ENCODE results near the gene NEK11.

DNA sequence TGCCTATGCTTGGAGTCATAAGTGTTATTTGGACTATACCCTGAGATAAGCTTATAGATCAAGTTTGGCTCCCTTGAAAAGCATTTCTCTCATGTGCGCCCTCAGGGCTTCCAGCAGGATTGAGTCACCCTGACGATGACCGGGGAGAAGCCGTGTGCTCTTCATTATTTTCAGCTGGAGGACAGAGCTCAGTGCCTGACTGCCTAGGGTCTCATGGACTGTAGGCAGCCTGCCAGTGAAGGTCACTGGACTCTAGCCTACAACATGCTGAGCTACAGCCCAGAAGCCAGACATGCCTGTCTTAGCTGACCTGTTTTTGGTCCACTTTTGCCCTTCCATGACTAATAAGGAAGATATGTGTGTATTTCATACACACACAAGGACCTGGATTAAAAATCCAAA, 323.3 kb downstream of the NEK11 start:
- TF ChIP-seq EZH2 (IDR thresholded peaks at IDR 0.05; ENCODE audit: borderline replicate concordance, low read length) = no peak
- TF ChIP-seq, protein P1, sequence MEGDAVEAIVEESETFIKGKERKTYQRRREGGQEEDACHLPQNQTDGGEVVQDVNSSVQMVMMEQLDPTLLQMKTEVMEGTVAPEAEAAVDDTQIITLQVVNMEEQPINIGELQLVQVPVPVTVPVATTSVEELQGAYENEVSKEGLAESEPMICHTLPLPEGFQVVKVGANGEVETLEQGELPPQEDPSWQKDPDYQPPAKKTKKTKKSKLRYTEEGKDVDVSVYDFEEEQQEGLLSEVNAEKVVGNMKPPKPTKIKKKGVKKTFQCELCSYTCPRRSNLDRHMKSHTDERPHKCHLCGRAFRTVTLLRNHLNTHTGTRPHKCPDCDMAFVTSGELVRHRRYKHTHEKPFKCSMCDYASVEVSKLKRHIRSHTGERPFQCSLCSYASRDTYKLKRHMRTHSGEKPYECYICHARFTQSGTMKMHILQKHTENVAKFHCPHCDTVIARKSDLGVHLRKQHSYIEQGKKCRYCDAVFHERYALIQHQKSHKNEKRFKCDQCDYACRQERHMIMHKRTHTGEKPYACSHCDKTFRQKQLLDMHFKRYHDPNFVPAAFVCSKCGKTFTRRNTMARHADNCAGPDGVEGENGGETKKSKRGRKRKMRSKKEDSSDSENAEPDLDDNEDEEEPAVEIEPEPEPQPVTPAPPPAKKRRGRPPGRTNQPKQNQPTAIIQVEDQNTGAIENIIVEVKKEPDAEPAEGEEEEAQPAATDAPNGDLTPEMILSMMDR (IDR thresholded peaks at IDR 0.05; ENCODE audit: low read length) = no peak

Data from OCI-LY1 (cell line).